H1 (cell line): ENCODE data around the gene LTF. TPM values are rescaled to one million over a fixed set of nuclear protein-coding genes. Genes with fewer than 3 reads are reported as not detected.

Source experiments
- CTCF ChIA-PET: fragments of 300-600 bp; sonication (Branson Sonifier 250); formaldehyde crosslinking; loops from one replicate; lab custom pipeline; 2021; ENCODE audit not compliant: partially characterized antibody; lab: Charles Lee
- POLR2A ChIA-PET: fragments of 300-600 bp; sonication (Branson Sonifier 250); formaldehyde crosslinking; loops from one replicate; lab custom pipeline; 2021; ENCODE audit warnings: inconsistent platforms; ENCODE audit not compliant: partially characterized antibody; lab: Charles Lee
- DNase-seq, 2 experiments: peaks; one replicate each; pipeline versions ENCODE4 v3.0.0 to v3.0.0-alpha.2; 2010 to 2022; ENCODE audit warnings: low spot score in 2 of 2, low read depth in 1 of 2, mixed read lengths in 1 of 2
- FAIRE-seq: peaks from 2 replicates; lab custom pipeline; 2011; peaks lifted over from hg19 to GRCh38; lab: Jason Lieb, UNC
- H2AFZ ChIP-seq: 2 replicates; pipeline ENCODE4 v1.8.1; 2012; ENCODE audit warnings: low read length, inconsistent platforms
- H2AK5ac ChIP-seq: 2 replicates; pipeline ENCODE4 v1.6.1; 2013; ENCODE audit warnings: low read depth, low read length
- H2BK120ac ChIP-seq: replicated peaks from 2 replicates; pipeline ENCODE3; 2013; ENCODE audit warnings: low read depth, low read length, inconsistent platforms
- H2BK12ac ChIP-seq: 2 replicates; pipeline ENCODE4 v1.6.1; 2013; ENCODE audit warnings: low read depth, low read length
- H2BK15ac ChIP-seq: 2 replicates; pipeline ENCODE4 v1.6.1; 2013; ENCODE audit warnings: low read length
- H2BK20ac ChIP-seq: 2 replicates; pipeline ENCODE4 v1.6.1; 2013; ENCODE audit warnings: low read length
- H2BK5ac ChIP-seq: 2 replicates; pipeline ENCODE4 v1.6.1; 2013; ENCODE audit warnings: low read depth, low read length
- H3K14ac ChIP-seq: 2 replicates; pipeline ENCODE4 v1.6.1; 2013; ENCODE audit warnings: inconsistent platforms; ENCODE audit not compliant: insufficient read length
- H3K18ac ChIP-seq: 2 replicates; pipeline ENCODE4 v1.6.1; 2013; ENCODE audit warnings: low read length; ENCODE audit errors: extremely low read depth
- H3K23ac ChIP-seq: 2 replicates; pipeline ENCODE4 v1.6.1; 2013; ENCODE audit warnings: inconsistent platforms; ENCODE audit not compliant: insufficient read length
- H3K23me2 ChIP-seq: 2 replicates; pipeline ENCODE4 v1.6.1; 2013; ENCODE audit warnings: low read depth, low read length
- H3K27ac ChIP-seq: 2 replicates; pipeline ENCODE4 v1.6.1; 2011; ENCODE audit warnings: low read depth, low read length, inconsistent platforms
- H3K27me3 ChIP-seq, 4 experiments: replicated peaks in 1 of 4; 1 replicate in 1 of 4; 2 replicates in 3 of 4; pipeline versions ENCODE4 v1.6.1 to v1.8.1; 2011 to 2013; ENCODE audit warnings: low read length in 3 of 4, mild to moderate bottlenecking in 3 of 4, inconsistent platforms in 2 of 4, mixed read lengths in 2 of 4, moderate library complexity in 1 of 4; ENCODE audit not compliant: control insufficient read depth in 3 of 4, insufficient read depth in 3 of 4; ENCODE audit errors: extremely low read depth in 1 of 4
- H3K36me3 ChIP-seq, 4 experiments: 2 replicates each; pipeline versions ENCODE4 v1.6.1 to v1.8.1; 2011 to 2013; ENCODE audit warnings: mild to moderate bottlenecking in 4 of 4, low read length in 3 of 4, moderate library complexity in 2 of 4, control low read depth in 1 of 4, inconsistent platforms in 1 of 4; ENCODE audit not compliant: insufficient read depth in 4 of 4, control insufficient read depth in 2 of 4
- H3K4ac ChIP-seq: replicated peaks from 2 replicates; pipeline ENCODE3; 2013; ENCODE audit warnings: low read length, low read depth, mixed read lengths, inconsistent platforms; ENCODE audit not compliant: insufficient read length
- H3K4me1 ChIP-seq, 4 experiments: replicated peaks in 1 of 4; 1 replicate in 1 of 4; 2 replicates in 3 of 4; pipeline versions ENCODE4 v1.6.1 to v1.8.1; 2011 to 2013; ENCODE audit warnings: low read length in 3 of 4, inconsistent platforms in 2 of 4, mixed read lengths in 1 of 4; ENCODE audit not compliant: insufficient read depth in 4 of 4, control insufficient read depth in 3 of 4
- H3K4me2 ChIP-seq, 2 experiments: 2 replicates each; pipeline versions ENCODE4 v1.6.1 to v1.8.1; 2011 to 2013; ENCODE audit warnings: low read depth in 2 of 2, low read length in 2 of 2, control low read depth in 1 of 2, inconsistent platforms in 1 of 2, mild to moderate bottlenecking in 1 of 2; ENCODE audit not compliant: insufficient read depth in 1 of 2
- H3K4me3 ChIP-seq, 4 experiments: fragments of 200-600, 300-600 bp in 1 of 4; sonication (generic), shearing (Covaris generic), sonication (Bioruptor Twin) in 1 of 4; 2 replicates each; pipeline versions ENCODE4 v1.5.1 to v1.8.1; 2011 to 2016; ENCODE audit warnings: low read length in 4 of 4, low read depth in 3 of 4, control low read depth in 2 of 4, inconsistent platforms in 2 of 4, mild to moderate bottlenecking in 2 of 4, mixed read lengths in 1 of 4, moderate library complexity in 1 of 4; ENCODE audit not compliant: insufficient read depth in 2 of 4; ENCODE audit errors: extremely low read depth in 1 of 4
- H3K56ac ChIP-seq: replicated peaks from 2 replicates; pipeline ENCODE3; 2013; ENCODE audit warnings: low read depth, mild to moderate bottlenecking, mixed read lengths, low read length, inconsistent platforms; ENCODE audit not compliant: insufficient read length
- H3K79me1 ChIP-seq: 2 replicates; pipeline ENCODE4 v1.6.1; 2013; ENCODE audit warnings: low read depth, low read length, control low read depth
- H3K79me2 ChIP-seq, 2 experiments: 2 replicates each; pipeline versions ENCODE4 v1.6.1 to v1.8.1; 2012 to 2013; ENCODE audit warnings: low read length in 2 of 2, mild to moderate bottlenecking in 2 of 2, inconsistent platforms in 1 of 2; ENCODE audit not compliant: insufficient read depth in 2 of 2, control insufficient read depth in 1 of 2
- H3K9ac ChIP-seq, 4 experiments: replicated peaks in 1 of 4; 1 replicate in 1 of 4; 2 replicates in 3 of 4; pipeline versions ENCODE4 v1.6.1 to v1.8.1; 2011 to 2013; ENCODE audit warnings: low read depth in 3 of 4, low read length in 3 of 4, control low read depth in 2 of 4, mild to moderate bottlenecking in 2 of 4, moderate library complexity in 2 of 4, inconsistent platforms in 1 of 4; ENCODE audit errors: extremely low read depth in 1 of 4
- H3K9me3 ChIP-seq, 2 experiments: 2 replicates each; pipeline versions ENCODE4 v1.6.1 to v1.8.1; 2012 to 2013; ENCODE audit warnings: mild to moderate bottlenecking in 2 of 2, moderate library complexity in 2 of 2, control low read depth in 1 of 2, inconsistent platforms in 1 of 2, low read depth in 1 of 2, low read length in 1 of 2, mixed read lengths in 1 of 2; ENCODE audit not compliant: insufficient read depth in 2 of 2
- H4K20me1 ChIP-seq, 2 experiments: replicated peaks in 1 of 2; 2 replicates each; pipeline versions ENCODE3 to v1.8.1; 2011 to 2013; ENCODE audit warnings: inconsistent platforms in 2 of 2, low read length in 2 of 2, mild to moderate bottlenecking in 1 of 2; ENCODE audit not compliant: insufficient read depth in 2 of 2, control insufficient read depth in 1 of 2
- H4K5ac ChIP-seq: 2 replicates; pipeline ENCODE4 v1.6.1; 2013; ENCODE audit warnings: low read length, low read depth, mixed read lengths, inconsistent platforms; ENCODE audit not compliant: insufficient read length
- H4K8ac ChIP-seq: 2 replicates; pipeline ENCODE4 v1.8.0; 2013; ENCODE audit warnings: mild to moderate bottlenecking, moderate library complexity, low read length, inconsistent platforms; ENCODE audit not compliant: insufficient read depth; ENCODE audit errors: extremely low read depth
- H4K91ac ChIP-seq: replicated peaks from 2 replicates; pipeline ENCODE3; 2013; ENCODE audit warnings: low read length, mixed read lengths, inconsistent platforms; ENCODE audit not compliant: insufficient read length
- BACH1 ChIP-seq: IDR thresholded peaks from 2 replicates; pipeline ENCODE4 v1.6.1; 2012; ENCODE audit warnings: low read length, improper control_type of control experiment
- CBX5 ChIP-seq: fragments of 300-800, 300-1000 bp; sonication (generic); IDR thresholded peaks from 2 replicates; pipeline ENCODE4 v1.7.1; 2016; ENCODE audit warnings: antibody characterized with exemption, low read length, low read depth
- CEBPB ChIP-seq: IDR thresholded peaks from 2 replicates; pipeline ENCODE4 v1.6.1; 2012; ENCODE audit warnings: low read depth, low read length
- CHD1 ChIP-seq: IDR thresholded peaks from 2 replicates; pipeline ENCODE4 v1.6.1; 2012; ENCODE audit warnings: low read depth, low read length, improper control_type of control experiment
- CREB1 ChIP-seq: IDR thresholded peaks from 2 replicates; pipeline ENCODE4 v1.6.1; 2012; ENCODE audit warnings: inconsistent platforms
- CTCF ChIP-seq, 3 experiments: IDR thresholded peaks; 1 replicate in 2 of 3; 2 replicates in 1 of 3; pipeline versions ENCODE4 v1.5.1 to v1.6.1; 2011; ENCODE audit warnings: low read length in 3 of 3, mild to moderate bottlenecking in 3 of 3, inconsistent platforms in 2 of 3, low read depth in 1 of 3, moderate library complexity in 1 of 3; ENCODE audit not compliant: insufficient read depth in 1 of 3; ENCODE audit errors: control extremely low read depth in 1 of 3
- EZH2 ChIP-seq: fragments of 200-600 bp; sonication (generic); IDR thresholded peaks from 2 replicates; pipeline ENCODE4 v1.7.1; 2012; ENCODE audit warnings: low read depth, mild to moderate bottlenecking, moderate library complexity, low read length, inconsistent platforms; ENCODE audit not compliant: severe bottlenecking
- HDAC2 ChIP-seq, 2 experiments: fragments of 300-600 bp in 1 of 2; sonication (generic) in 1 of 2; IDR thresholded peaks; 2 replicates each; pipeline ENCODE4 v1.6.1; 2011 to 2012; ENCODE audit warnings: low read depth in 2 of 2, low read length in 2 of 2, mild to moderate bottlenecking in 2 of 2, moderate library complexity in 2 of 2, borderline replicate concordance in 1 of 2, inconsistent platforms in 1 of 2
- SP4 ChIP-seq: IDR thresholded peaks from 2 replicates; pipeline ENCODE4 v1.6.1; 2012; ENCODE audit warnings: low read length, inconsistent platforms
- TBP ChIP-seq: IDR thresholded peaks from 2 replicates; pipeline ENCODE4 v1.6.1; 2011; ENCODE audit warnings: low read depth, low read length, improper control_type of control experiment
- TEAD4 ChIP-seq: IDR thresholded peaks from 2 replicates; pipeline ENCODE4 v1.6.1; 2012; ENCODE audit warnings: low read depth, low read length, inconsistent platforms, mixed read lengths
- ZNF274 ChIP-seq: IDR thresholded peaks from 2 replicates; pipeline ENCODE4 v1.7.0; 2012; ENCODE audit warnings: low read length, borderline replicate concordance; ENCODE audit errors: extremely low read depth
- WGBS, 2 experiments: shearing (Covaris generic) in 1 of 2; methylation state at CpG; one replicate each; pipeline versions ENCODE4 v1.1.6 to v1.1.7; 2013 to 2015; ENCODE audit warnings: low lambda C conversion rate in 2 of 2, mixed read lengths in 2 of 2, inconsistent platforms in 1 of 2, low coverage in 1 of 2, missing lambda C conversion rate in 1 of 2; ENCODE audit not compliant: insufficient replicate concordance in 2 of 2, insufficient coverage in 1 of 2, insufficient read length in 1 of 2; ENCODE audit errors: extremely low coverage in 1 of 2, missing lambda C conversion rate in 1 of 2; 5-methylcytosine and 5-hydroxymethylcytosine counted together
- polyA plus RNA-seq, 7 experiments: library from polyadenylated mRNA; depleted of rRNA in 3 of 7; stranded (reverse) in 5 of 7; unstranded in 2 of 7; fragments of >200 nt in 5 of 7; fragments of 200-250 nt in 2 of 7; gene quantifications; 1 replicate in 5 of 7; 2 replicates in 1 of 7; 4 replicates in 1 of 7; pipeline versions ENCODE4 v1.2.1 to v1.2.3, GENCODE V29; 2011 to 2013; ENCODE audit warnings: missing spikeins in 2 of 7, mixed read lengths in 2 of 7
- total RNA-seq: library from RNA; stranded (reverse); fragmentation: NEBNext Ultra II Directional; extraction: Animal tissue kit (Norgen Biotek cat#: 25700); gene quantifications from 2 replicates; pipeline ENCODE4 v1.2.1, GENCODE V29; 2021

The LTF gene
- total and polyA plus RNA-seq, 2 of the 8 experiments (the other 6 are each of a cell fraction or from before 2014, with no cell fraction given): 0.23 to 0.99 TPM

- H3K18ac ChIP-seq: no peak overlapping the region
- H3K27ac ChIP-seq: no peak overlapping the region
- no peak overlapping the region for H3K23ac ChIP-seq
- no peak overlapping the region for H3K56ac ChIP-seq
- H3K36me3 ChIP-seq: no peaks in the 10 kb centered on the region
- no peaks in the 10 kb centered on the region for H3K79me1 ChIP-seq
- H3K79me2 ChIP-seq: no peaks in the 10 kb centered on the region
- DNase-seq: no peak
- H2AK5ac ChIP-seq: no peak overlapping the region
- no peak overlapping the region for H4K91ac ChIP-seq
- CTCF ChIA-PET: interaction anchor here (0.8 to 1.5 kb wide), 5 partner anchors 8 to 239 kb away, joined by 3 to 6 read pairs (median 3); no protein-coding TSS in a partner anchor
- no peak overlapping the region for H2BK5ac ChIP-seq
- H2AFZ ChIP-seq: no peak overlapping the region
- no peak overlapping the region for H3K9ac ChIP-seq
- H3K4me3 ChIP-seq: no peak overlapping the region
- 74% methylated on average over 6 of the region's 6 CpGs; no CpG with 5 or more reads in 1 of the 2 experiments for WGBS, 2 experiments
- no peak overlapping the region for H3K4ac ChIP-seq
- H4K8ac ChIP-seq: no peak overlapping the region
- no peak overlapping the region for H2BK120ac ChIP-seq
- H4K5ac ChIP-seq: no peak overlapping the region
- peaks cover 0 to 6% (median 0%) of the 10 kb centered on the region in 4 experiments; a peak in 1 of 7 replicates for H3K4me1 ChIP-seq
- no peak overlapping the region for H2BK20ac ChIP-seq
- no peak for FAIRE-seq
- no peak overlapping the region for H3K14ac ChIP-seq
- POLR2A ChIA-PET: no interaction called here
- H2BK12ac ChIP-seq: no peak overlapping the region
- TF ChIP-seq ZNF274: no peak
- no peak for TF ChIP-seq HDAC2 (IDR thresholded peaks at IDR 0.05; ENCODE audit: borderline replicate concordance in 1 of 2, low read depth in 2 of 2, low read length in 2 of 2)
- TF ChIP-seq TBP: no peak
- no peak for TF ChIP-seq CTCF (IDR thresholded peaks at IDR 0.05; ENCODE audit: control extremely low read depth in 1 of 3, insufficient read depth in 1 of 3, low read depth in 1 of 3, low read length in 3 of 3)
- no peak for TF ChIP-seq EZH2
- TF ChIP-seq SP4: no peak
- no peak for TF ChIP-seq CREB1
- no peak for TF ChIP-seq CEBPB
- TF ChIP-seq TEAD4: no peak
- TF ChIP-seq CBX5: no peak
- TF ChIP-seq BACH1: no peak
- no peak for TF ChIP-seq CHD1
- TF ChIP-seq, all 59 proteins: peak for 0
- no peaks in the 10 kb centered on the region for H3K23me2 ChIP-seq
- no peaks in the 10 kb centered on the region for H4K20me1 ChIP-seq
- no peak overlapping the region for H3K4me2 ChIP-seq
- no peaks in the 10 kb centered on the region for H3K27me3 ChIP-seq
- no peaks in the 10 kb centered on the region for H3K9me3 ChIP-seq
- H2BK15ac ChIP-seq: no peak overlapping the region
These were observed 75.4 kb downstream of the LTF start for GRCh38 chr3:46389306-46389705.
